H1 (cell line): ENCODE measurements around the gene SEC24C. TPM values are rescaled to one million over a fixed set of nuclear protein-coding genes. Genes with fewer than 3 reads are reported as not detected.
A peak's percentile ranks its signal among the peaks of the same experiment; 100 is the strongest.

ENCODE experiments used
- CTCF ChIA-PET: fragments of 300-600 bp; sonication (Branson Sonifier 250); formaldehyde crosslinking; loops from one replicate; lab custom pipeline; 2021; ENCODE audit not compliant: partially characterized antibody; lab: Charles Lee
- POLR2A ChIA-PET: fragments of 300-600 bp; sonication (Branson Sonifier 250); formaldehyde crosslinking; loops from one replicate; lab custom pipeline; 2021; ENCODE audit warnings: inconsistent platforms; ENCODE audit not compliant: partially characterized antibody; lab: Charles Lee
- DNase-seq, 2 experiments: peaks; one replicate each; pipeline versions ENCODE4 v3.0.0 to v3.0.0-alpha.2; 2010 to 2022; ENCODE audit warnings: low spot score in 2 of 2, low read depth in 1 of 2, mixed read lengths in 1 of 2
- FAIRE-seq: peaks from 2 replicates; lab custom pipeline; 2011; peaks lifted over from hg19 to GRCh38; lab: Jason Lieb, UNC
- H2AFZ ChIP-seq: 2 replicates; pipeline ENCODE4 v1.8.1; 2012; ENCODE audit warnings: low read length, inconsistent platforms
- H2AK5ac ChIP-seq: 2 replicates; pipeline ENCODE4 v1.6.1; 2013; ENCODE audit warnings: low read depth, low read length
- H2BK120ac ChIP-seq: replicated peaks from 2 replicates; pipeline ENCODE3; 2013; ENCODE audit warnings: low read depth, low read length, inconsistent platforms
- H2BK12ac ChIP-seq: 2 replicates; pipeline ENCODE4 v1.6.1; 2013; ENCODE audit warnings: low read depth, low read length
- H2BK15ac ChIP-seq: 2 replicates; pipeline ENCODE4 v1.6.1; 2013; ENCODE audit warnings: low read length
- H2BK20ac ChIP-seq: 2 replicates; pipeline ENCODE4 v1.6.1; 2013; ENCODE audit warnings: low read length
- H2BK5ac ChIP-seq: 2 replicates; pipeline ENCODE4 v1.6.1; 2013; ENCODE audit warnings: low read depth, low read length
- H3K14ac ChIP-seq: 2 replicates; pipeline ENCODE4 v1.6.1; 2013; ENCODE audit warnings: inconsistent platforms; ENCODE audit not compliant: insufficient read length
- H3K18ac ChIP-seq: 2 replicates; pipeline ENCODE4 v1.6.1; 2013; ENCODE audit warnings: low read length; ENCODE audit errors: extremely low read depth
- H3K23ac ChIP-seq: 2 replicates; pipeline ENCODE4 v1.6.1; 2013; ENCODE audit warnings: inconsistent platforms; ENCODE audit not compliant: insufficient read length
- H3K23me2 ChIP-seq: 2 replicates; pipeline ENCODE4 v1.6.1; 2013; ENCODE audit warnings: low read depth, low read length
- H3K27ac ChIP-seq: 2 replicates; pipeline ENCODE4 v1.6.1; 2011; ENCODE audit warnings: low read depth, low read length, inconsistent platforms
- H3K27me3 ChIP-seq, 4 experiments: replicated peaks in 1 of 4; 1 replicate in 1 of 4; 2 replicates in 3 of 4; pipeline versions ENCODE4 v1.6.1 to v1.8.1; 2011 to 2013; ENCODE audit warnings: low read length in 3 of 4, mild to moderate bottlenecking in 3 of 4, inconsistent platforms in 2 of 4, mixed read lengths in 2 of 4, moderate library complexity in 1 of 4; ENCODE audit not compliant: control insufficient read depth in 3 of 4, insufficient read depth in 3 of 4; ENCODE audit errors: extremely low read depth in 1 of 4
- H3K36me3 ChIP-seq, 4 experiments: 2 replicates each; pipeline versions ENCODE4 v1.6.1 to v1.8.1; 2011 to 2013; ENCODE audit warnings: mild to moderate bottlenecking in 4 of 4, low read length in 3 of 4, moderate library complexity in 2 of 4, control low read depth in 1 of 4, inconsistent platforms in 1 of 4; ENCODE audit not compliant: insufficient read depth in 4 of 4, control insufficient read depth in 2 of 4
- H3K4ac ChIP-seq: replicated peaks from 2 replicates; pipeline ENCODE3; 2013; ENCODE audit warnings: low read length, low read depth, mixed read lengths, inconsistent platforms; ENCODE audit not compliant: insufficient read length
- H3K4me1 ChIP-seq, 4 experiments: replicated peaks in 1 of 4; 1 replicate in 1 of 4; 2 replicates in 3 of 4; pipeline versions ENCODE4 v1.6.1 to v1.8.1; 2011 to 2013; ENCODE audit warnings: low read length in 3 of 4, inconsistent platforms in 2 of 4, mixed read lengths in 1 of 4; ENCODE audit not compliant: insufficient read depth in 4 of 4, control insufficient read depth in 3 of 4
- H3K4me2 ChIP-seq, 2 experiments: 2 replicates each; pipeline versions ENCODE4 v1.6.1 to v1.8.1; 2011 to 2013; ENCODE audit warnings: low read depth in 2 of 2, low read length in 2 of 2, control low read depth in 1 of 2, inconsistent platforms in 1 of 2, mild to moderate bottlenecking in 1 of 2; ENCODE audit not compliant: insufficient read depth in 1 of 2
- H3K4me3 ChIP-seq, 4 experiments: fragments of 200-600, 300-600 bp in 1 of 4; sonication (generic), shearing (Covaris generic), sonication (Bioruptor Twin) in 1 of 4; 2 replicates each; pipeline versions ENCODE4 v1.5.1 to v1.8.1; 2011 to 2016; ENCODE audit warnings: low read length in 4 of 4, low read depth in 3 of 4, control low read depth in 2 of 4, inconsistent platforms in 2 of 4, mild to moderate bottlenecking in 2 of 4, mixed read lengths in 1 of 4, moderate library complexity in 1 of 4; ENCODE audit not compliant: insufficient read depth in 2 of 4; ENCODE audit errors: extremely low read depth in 1 of 4
- H3K56ac ChIP-seq: replicated peaks from 2 replicates; pipeline ENCODE3; 2013; ENCODE audit warnings: low read depth, mild to moderate bottlenecking, mixed read lengths, low read length, inconsistent platforms; ENCODE audit not compliant: insufficient read length
- H3K79me1 ChIP-seq: 2 replicates; pipeline ENCODE4 v1.6.1; 2013; ENCODE audit warnings: low read depth, low read length, control low read depth
- H3K79me2 ChIP-seq, 2 experiments: 2 replicates each; pipeline versions ENCODE4 v1.6.1 to v1.8.1; 2012 to 2013; ENCODE audit warnings: low read length in 2 of 2, mild to moderate bottlenecking in 2 of 2, inconsistent platforms in 1 of 2; ENCODE audit not compliant: insufficient read depth in 2 of 2, control insufficient read depth in 1 of 2
- H3K9ac ChIP-seq, 4 experiments: replicated peaks in 1 of 4; 1 replicate in 1 of 4; 2 replicates in 3 of 4; pipeline versions ENCODE4 v1.6.1 to v1.8.1; 2011 to 2013; ENCODE audit warnings: low read depth in 3 of 4, low read length in 3 of 4, control low read depth in 2 of 4, mild to moderate bottlenecking in 2 of 4, moderate library complexity in 2 of 4, inconsistent platforms in 1 of 4; ENCODE audit errors: extremely low read depth in 1 of 4
- H3K9me3 ChIP-seq, 2 experiments: 2 replicates each; pipeline versions ENCODE4 v1.6.1 to v1.8.1; 2012 to 2013; ENCODE audit warnings: mild to moderate bottlenecking in 2 of 2, moderate library complexity in 2 of 2, control low read depth in 1 of 2, inconsistent platforms in 1 of 2, low read depth in 1 of 2, low read length in 1 of 2, mixed read lengths in 1 of 2; ENCODE audit not compliant: insufficient read depth in 2 of 2
- H4K20me1 ChIP-seq, 2 experiments: replicated peaks in 1 of 2; 2 replicates each; pipeline versions ENCODE3 to v1.8.1; 2011 to 2013; ENCODE audit warnings: inconsistent platforms in 2 of 2, low read length in 2 of 2, mild to moderate bottlenecking in 1 of 2; ENCODE audit not compliant: insufficient read depth in 2 of 2, control insufficient read depth in 1 of 2
- H4K5ac ChIP-seq: 2 replicates; pipeline ENCODE4 v1.6.1; 2013; ENCODE audit warnings: low read length, low read depth, mixed read lengths, inconsistent platforms; ENCODE audit not compliant: insufficient read length
- H4K8ac ChIP-seq: 2 replicates; pipeline ENCODE4 v1.8.0; 2013; ENCODE audit warnings: mild to moderate bottlenecking, moderate library complexity, low read length, inconsistent platforms; ENCODE audit not compliant: insufficient read depth; ENCODE audit errors: extremely low read depth
- H4K91ac ChIP-seq: replicated peaks from 2 replicates; pipeline ENCODE3; 2013; ENCODE audit warnings: low read length, mixed read lengths, inconsistent platforms; ENCODE audit not compliant: insufficient read length
- BRCA1 ChIP-seq: IDR thresholded peaks from 2 replicates; pipeline ENCODE4 v1.6.1; 2012; ENCODE audit warnings: low read depth, low read length, improper control_type of control experiment
- FOSL1 ChIP-seq: IDR thresholded peaks from 2 replicates; pipeline ENCODE4 v1.6.1; 2011; ENCODE audit warnings: mild to moderate bottlenecking, low read depth, low read length, moderate library complexity; ENCODE audit not compliant: insufficient read depth
- GTF2F1 ChIP-seq: IDR thresholded peaks from 2 replicates; pipeline ENCODE4 v1.6.1; 2012; ENCODE audit warnings: low read depth, low read length, improper control_type of control experiment, borderline replicate concordance
- RBBP5 ChIP-seq: IDR thresholded peaks from 2 replicates; pipeline ENCODE4 v1.7.1; 2012; ENCODE audit warnings: low read depth, mild to moderate bottlenecking, inconsistent platforms, low read length, moderate library complexity, borderline replicate concordance
- TEAD4 ChIP-seq: IDR thresholded peaks from 2 replicates; pipeline ENCODE4 v1.6.1; 2012; ENCODE audit warnings: low read depth, low read length, inconsistent platforms, mixed read lengths
- WGBS, 2 experiments: shearing (Covaris generic) in 1 of 2; methylation state at CpG; one replicate each; pipeline versions ENCODE4 v1.1.6 to v1.1.7; 2013 to 2015; ENCODE audit warnings: low lambda C conversion rate in 2 of 2, mixed read lengths in 2 of 2, inconsistent platforms in 1 of 2, low coverage in 1 of 2, missing lambda C conversion rate in 1 of 2; ENCODE audit not compliant: insufficient replicate concordance in 2 of 2, insufficient coverage in 1 of 2, insufficient read length in 1 of 2; ENCODE audit errors: extremely low coverage in 1 of 2, missing lambda C conversion rate in 1 of 2; 5-methylcytosine and 5-hydroxymethylcytosine counted together
- polyA plus RNA-seq, 7 experiments: library from polyadenylated mRNA; depleted of rRNA in 3 of 7; stranded (reverse) in 5 of 7; unstranded in 2 of 7; fragments of >200 nt in 5 of 7; fragments of 200-250 nt in 2 of 7; gene quantifications; 1 replicate in 5 of 7; 2 replicates in 1 of 7; 4 replicates in 1 of 7; pipeline versions ENCODE4 v1.2.1 to v1.2.3, GENCODE V29; 2011 to 2013; ENCODE audit warnings: missing spikeins in 2 of 7, mixed read lengths in 2 of 7
- total RNA-seq: library from RNA; stranded (reverse); fragmentation: NEBNext Ultra II Directional; extraction: Animal tissue kit (Norgen Biotek cat#: 25700); gene quantifications from 2 replicates; pipeline ENCODE4 v1.2.1, GENCODE V29; 2021

Gene SEC24C
- total and polyA plus RNA-seq, 2 of the 8 experiments (the other 6 are each of a cell fraction or from before 2014, with no cell fraction given), result 63.2 to 67.4 TPM

DNA sequence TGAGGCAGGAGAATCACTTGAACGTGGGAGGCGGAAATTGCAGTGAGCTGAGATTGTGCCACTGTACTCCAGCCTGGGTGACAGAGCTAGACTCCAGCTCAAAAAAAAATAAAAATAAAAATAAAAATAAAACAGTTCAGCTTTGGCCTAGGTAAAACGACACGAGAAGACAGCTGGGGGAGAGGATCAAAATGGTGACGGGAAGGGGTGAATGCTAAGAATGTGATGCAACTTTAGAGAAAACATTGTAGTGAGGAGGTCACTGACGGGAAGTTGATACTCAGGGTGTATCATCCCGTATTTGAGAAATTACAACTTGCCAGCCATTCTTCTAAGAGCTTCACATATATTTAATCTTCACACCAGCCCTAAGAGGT, 66.2 kb downstream of the SEC24C start:
- Histone ChIP-seq H3K27me3 (no peaks in the 10 kb centered on the region), H2BK20ac (no peak overlapping the region), H3K4ac (no peak overlapping the region), H3K4me1 (peaks cover 0 to 4% (median 2%) of the 10 kb centered on the region in 4 experiments; a peak in 4 of 7 replicates), H3K4me2 (peak overlapping the region; percentile 71 to 80), H3K23ac (no peak overlapping the region), H3K56ac (no peak overlapping the region), H2AK5ac (no peak overlapping the region), H2BK15ac (no peak overlapping the region), H4K91ac (no peak overlapping the region), H3K9ac (no peak overlapping the region; a peak in 2 of 7 replicates), H3K4me3 (peak overlapping the region; percentile 69 to 91 (median 78)), H3K9me3 (no peaks in the 10 kb centered on the region), H3K79me2 (no peaks in the 10 kb centered on the region), H2BK5ac (no peak overlapping the region), H3K36me3 (peaks cover 4 to 23% (median 17%) of the 10 kb centered on the region in 4 experiments; a peak in 6 of 8 replicates), H3K79me1 (0 out of 2 replicates have a peak, but pooled peaks cover 4% of the 10 kb centered on the region), H3K14ac (no peak overlapping the region), H4K5ac (no peak overlapping the region), H4K8ac (no peak overlapping the region)
- ChIA-PET POLR2A (interaction anchor here (0.6 to 11.1 kb wide), 11 partner anchors 14 to 189 kb away, joined by 3 to 137 read pairs (median 5); partner anchors contain the start of gene ZSWIM8), CTCF (interaction anchor here (0.6 to 2.7 kb wide), 6 partner anchors 9 to 280 kb away, joined by 3 to 13 read pairs (median 6); no protein-coding TSS in a partner anchor)
- DNase-seq, result no peak
- TF ChIP-seq FOSL1 (no peak), RBBP5 (no peak), BRCA1 (no peak), GTF2F1 (no peak), TEAD4 (no peak)
- TF ChIP-seq, all 59 proteins: peak for 0
- Histone ChIP-seq H4K20me1 (peaks cover 0 to 14% of the 10 kb centered on the region in 2 experiments), H2BK12ac (no peak overlapping the region), H3K18ac (no peak overlapping the region), H2BK120ac (no peak overlapping the region), H2AFZ (no peak overlapping the region), H3K27ac (no peak overlapping the region), H3K23me2 (no peaks in the 10 kb centered on the region; the same call in 1 of the 2 replicates)
- FAIRE-seq, result no peak
- WGBS, 2 experiments, result 76% methylated on average over 7 of the region's 7 CpGs; no CpG with 5 or more reads in 1 of the 2 experiments
